ENCODE results near the gene RCVRN. TPM values are rescaled to one million over a fixed set of nuclear protein-coding genes. Genes with fewer than 3 reads are reported as not detected.

Gene RCVRN
- polyA plus RNA-seq, 1 experiment, result not detected

DNA sequence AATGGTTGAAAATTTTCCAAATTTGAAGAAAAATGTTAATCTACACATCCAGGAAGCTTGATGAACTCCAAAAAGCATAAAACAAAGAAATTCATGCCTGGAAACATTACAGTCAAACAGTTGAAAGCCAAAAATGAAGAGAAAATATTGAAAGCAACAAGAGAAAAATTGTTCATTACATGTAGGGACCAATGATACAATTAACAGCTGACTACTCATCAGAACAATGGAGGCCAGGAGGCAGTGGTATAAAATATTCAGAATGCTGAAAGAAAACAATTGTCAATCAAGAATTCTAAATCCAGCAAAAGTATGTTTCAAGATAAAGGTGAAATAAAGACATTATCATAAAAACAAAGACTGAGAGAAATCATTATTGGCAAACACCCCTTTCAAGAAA lies 21.6 kb downstream of the RCVRN start:
- H3K36me3 ChIP-seq (ENCODE audit: control insufficient read depth, insufficient read depth, low read length), result no peaks in the 10 kb centered on the region
- TF ChIP-seq, protein P1, sequence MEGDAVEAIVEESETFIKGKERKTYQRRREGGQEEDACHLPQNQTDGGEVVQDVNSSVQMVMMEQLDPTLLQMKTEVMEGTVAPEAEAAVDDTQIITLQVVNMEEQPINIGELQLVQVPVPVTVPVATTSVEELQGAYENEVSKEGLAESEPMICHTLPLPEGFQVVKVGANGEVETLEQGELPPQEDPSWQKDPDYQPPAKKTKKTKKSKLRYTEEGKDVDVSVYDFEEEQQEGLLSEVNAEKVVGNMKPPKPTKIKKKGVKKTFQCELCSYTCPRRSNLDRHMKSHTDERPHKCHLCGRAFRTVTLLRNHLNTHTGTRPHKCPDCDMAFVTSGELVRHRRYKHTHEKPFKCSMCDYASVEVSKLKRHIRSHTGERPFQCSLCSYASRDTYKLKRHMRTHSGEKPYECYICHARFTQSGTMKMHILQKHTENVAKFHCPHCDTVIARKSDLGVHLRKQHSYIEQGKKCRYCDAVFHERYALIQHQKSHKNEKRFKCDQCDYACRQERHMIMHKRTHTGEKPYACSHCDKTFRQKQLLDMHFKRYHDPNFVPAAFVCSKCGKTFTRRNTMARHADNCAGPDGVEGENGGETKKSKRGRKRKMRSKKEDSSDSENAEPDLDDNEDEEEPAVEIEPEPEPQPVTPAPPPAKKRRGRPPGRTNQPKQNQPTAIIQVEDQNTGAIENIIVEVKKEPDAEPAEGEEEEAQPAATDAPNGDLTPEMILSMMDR (IDR thresholded peaks at IDR 0.05; ENCODE audit: insufficient read depth, low read depth, low read length), result no peak
- ChIA-PET CTCF (interaction anchor here (1.9 kb wide), 1 partner anchor 8 kb away, joined by 7 read pairs; no protein-coding TSS in a partner anchor), POLR2A (no interaction called here)
- no peak overlapping the region for H3K4me3 ChIP-seq (ENCODE audit: low read depth, low read length)
- DNase-seq (ENCODE audit: low read depth), result no peak
- 0 out of 2 replicates have a peak, but pooled peaks cover 2% of the 10 kb centered on the region for H3K27me3 ChIP-seq (ENCODE audit: control insufficient read depth, insufficient read depth, low read length)

GRCh38 chr17:9880582-9880999 lies 24.5 kb downstream of the RCVRN start:
- ChIA-PET POLR2A (no interaction called here), CTCF (interaction anchor here (1.4 to 3.3 kb wide), 2 partner anchors 9 to 49 kb away, joined by 4 to 19 read pairs; no protein-coding TSS in a partner anchor)
- no peak overlapping the region for H3K4me3 ChIP-seq (ENCODE audit: low read depth, low read length)
- DNase-seq (ENCODE audit: low read depth), result no peak
- H3K27me3 ChIP-seq (ENCODE audit: control insufficient read depth, insufficient read depth, low read length), result no peaks in the 10 kb centered on the region
- H3K36me3 ChIP-seq (ENCODE audit: control insufficient read depth, insufficient read depth, low read length), result no peaks in the 10 kb centered on the region
- TF ChIP-seq, protein P1 (IDR thresholded peaks at IDR 0.05; ENCODE audit: insufficient read depth, low read depth, low read length), result no peak

GRCh38 chr17:9878786-9879525 lies 26.1 kb downstream of the RCVRN start:
- CTCF ChIA-PET, result interaction anchor here (1.0 to 3.3 kb wide), 3 partner anchors 10 to 50 kb away, joined by 3 to 19 read pairs (median 4); no protein-coding TSS in a partner anchor
- POLR2A ChIA-PET, result no interaction called here
- H3K27me3 ChIP-seq (ENCODE audit: control insufficient read depth, insufficient read depth, low read length), result no peaks in the 10 kb centered on the region
- TF ChIP-seq, protein P1 (IDR thresholded peaks at IDR 0.05; ENCODE audit: insufficient read depth, low read depth, low read length), result no peak
- H3K36me3 ChIP-seq (ENCODE audit: control insufficient read depth, insufficient read depth, low read length), result no peaks in the 10 kb centered on the region
- no peak overlapping the region for H3K4me3 ChIP-seq (ENCODE audit: low read depth, low read length)
- DNase-seq (ENCODE audit: low read depth), result no peak

- Histone ChIP-seq H3K36me3 (ENCODE audit: control insufficient read depth, insufficient read depth, low read length) (no peaks in the 10 kb centered on the region), H3K27me3 (ENCODE audit: control insufficient read depth, insufficient read depth, low read length) (no peaks in the 10 kb centered on the region), H3K4me3 (ENCODE audit: low read depth, low read length) (no peak overlapping the region)
- CTCF ChIA-PET, result interaction anchor here (0.9 to 3.3 kb wide), 3 partner anchors 11 to 51 kb away, joined by 3 to 19 read pairs (median 3); no protein-coding TSS in a partner anchor
- POLR2A ChIA-PET, result no interaction called here
- TF ChIP-seq, protein P1 (IDR thresholded peaks at IDR 0.05; ENCODE audit: insufficient read depth, low read depth, low read length), result no peak
- DNase-seq (ENCODE audit: low read depth), result no peak
Observed at GRCh38 chr17:9878356-9878755, 26.7 kb downstream of the RCVRN start.

- CTCF ChIA-PET, result interaction anchor here (1.4 kb wide), 1 partner anchor 15 kb away, joined by 3 read pairs; no protein-coding TSS in a partner anchor
- peak; percentile 50 for DNase-seq (ENCODE audit: low read depth)
Observed at GRCh38 chr17:9875441-9875840, 29.6 kb downstream of the RCVRN start.

More at GRCh38 chr17:9875441-9875840, 29.6 kb downstream of the RCVRN start:
- TF ChIP-seq, protein P1 (IDR thresholded peaks at IDR 0.05; ENCODE audit: insufficient read depth, low read depth, low read length), result no peak
- POLR2A ChIA-PET, result no interaction called here
- Histone ChIP-seq H3K27me3 (ENCODE audit: control insufficient read depth, insufficient read depth, low read length) (no peaks in the 10 kb centered on the region), H3K36me3 (ENCODE audit: control insufficient read depth, insufficient read depth, low read length) (no peaks in the 10 kb centered on the region), H3K4me3 (ENCODE audit: low read depth, low read length) (no peak overlapping the region)

Measured in BJ (cell line).